Kasumi-1 (cell line): ENCODE results near the gene SPEF1.
A peak's percentile ranks its signal among the peaks of the same experiment; 100 is the strongest.

ENCODE experiments used
- DNase-seq, 2 experiments: peaks; one replicate each; lab custom pipeline; 2025; lab: John Stamatoyannopoulos, UW

Gene SPEF1

GRCh38 chr20:3766422-3767109 lies 14.7 kb downstream of the SPEF1 start:
- DNase-seq: no peak

- DNase-seq: no peak
Measured at GRCh38 chr20:3765171-3765882, 15.9 kb downstream of the SPEF1 start.

- DNase-seq: no peak
Measured at GRCh38 chr20:3764659-3765058, 16.6 kb downstream of the SPEF1 start.

- DNase-seq: peak in 1 of 2 experiments; percentile 17
Measured at GRCh38 chr20:3763671-3764601, 17.3 kb downstream of the SPEF1 start.

GRCh38 chr20:3760655-3761348 lies 20.4 kb downstream of the SPEF1 start:
- DNase-seq: no peak

- DNase-seq: no peak
Measured at GRCh38 chr20:3759884-3760283, 21.4 kb downstream of the SPEF1 start.

GRCh38 chr20:3759316-3759823 lies 21.9 kb downstream of the SPEF1 start:
- DNase-seq: no peak

GRCh38 chr20:3758566-3758965 lies 22.7 kb downstream of the SPEF1 start:
- DNase-seq: no peak

GRCh38 chr20:3757268-3757667 lies 24.0 kb downstream of the SPEF1 start:
- no peak for DNase-seq

GRCh38 chr20:3755814-3756480 lies 25.3 kb downstream of the SPEF1 start:
- DNase-seq: no peak

- no peak for DNase-seq
Measured at GRCh38 chr20:3755269-3755668, 26.0 kb downstream of the SPEF1 start.

- no peak for DNase-seq
Measured at GRCh38 chr20:3754276-3754630, 27.0 kb downstream of the SPEF1 start.

GRCh38 chr20:3753501-3754275 lies 27.6 kb downstream of the SPEF1 start:
- no peak for DNase-seq

- peak; percentile 71 to 90 for DNase-seq
Measured at GRCh38 chr20:3753098-3753497, 28.1 kb downstream of the SPEF1 start.

- DNase-seq: no peak
Measured at GRCh38 chr20:3752386-3752759, 28.9 kb downstream of the SPEF1 start.

GRCh38 chr20:3751675-3752385 lies 29.4 kb downstream of the SPEF1 start:
- no peak for DNase-seq

GRCh38 chr20:3751305-3751674 lies 30.0 kb downstream of the SPEF1 start:
- no peak for DNase-seq

- no peak for DNase-seq
Measured at GRCh38 chr20:3749689-3750531, 31.3 kb downstream of the SPEF1 start.

- DNase-seq: no peak
Measured at GRCh38 chr20:3749087-3749688, 32.1 kb downstream of the SPEF1 start.
